ENCODE measurements around the gene RPL3.

Gene RPL3

GRCh38 chr22:39297490-39298240 lies 21.8 kb downstream of the RPL3 start:
- no peak for DNase-seq

- DNase-seq, result no peak
These were observed 22.4 kb downstream of the RPL3 start for GRCh38 chr22:39296981-39297489.

DNA sequence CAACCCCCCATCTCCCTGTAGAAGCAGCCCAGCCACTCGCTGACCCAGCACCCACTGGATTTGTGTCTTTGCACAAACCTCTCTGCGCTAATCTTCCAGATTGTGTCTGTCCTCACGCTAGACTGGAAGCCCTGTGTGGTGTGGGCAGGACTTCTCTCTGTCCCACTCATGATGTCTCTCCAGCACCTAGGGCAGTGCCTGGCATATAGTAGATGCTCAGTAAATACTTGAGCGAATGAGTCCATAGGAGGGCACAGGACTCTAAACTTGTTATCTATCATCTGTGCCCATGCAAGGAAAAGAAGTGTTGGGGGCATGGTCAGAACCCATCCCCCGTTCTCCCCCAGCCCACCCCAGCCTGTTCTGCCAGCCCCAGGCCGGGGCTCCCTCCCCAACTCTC lies 22.9 kb downstream of the RPL3 start:
- no peak for DNase-seq

- DNase-seq, result no peak
These were observed 24.6 kb downstream of the RPL3 start for GRCh38 chr22:39294571-39295468.

DNA sequence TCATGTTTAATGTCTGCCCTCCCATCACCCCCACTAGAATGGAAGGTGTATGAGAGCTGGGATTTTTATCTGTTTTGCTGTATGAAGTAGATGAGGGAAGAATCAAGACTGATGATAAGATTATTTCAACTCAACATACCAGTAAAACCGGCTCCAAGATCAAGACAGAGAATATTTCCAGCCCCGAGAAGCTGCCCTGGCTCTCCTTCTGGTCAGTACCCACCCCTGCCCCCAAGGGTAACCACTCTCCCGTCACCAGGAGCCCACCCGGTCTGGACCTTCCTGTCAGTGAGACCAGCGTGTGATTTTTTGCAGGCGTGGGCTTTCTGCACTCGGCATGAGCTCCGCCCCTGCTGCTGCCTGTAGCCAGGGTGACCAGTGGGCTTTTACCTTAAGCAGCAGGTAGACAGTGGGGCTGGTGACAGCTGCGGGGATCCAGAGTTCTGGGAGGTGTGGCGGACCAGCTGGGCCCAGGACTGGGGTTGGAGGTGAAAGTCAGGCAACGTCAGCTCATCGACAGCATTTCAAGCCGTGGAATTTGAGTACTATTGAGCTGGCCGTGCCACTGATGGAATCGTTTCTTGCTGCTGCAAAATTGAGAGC lies 25.6 kb downstream of the RPL3 start:
- DNase-seq, result no peak

GRCh38 chr22:39292561-39293074 lies 26.8 kb downstream of the RPL3 start:
- no peak for DNase-seq

GRCh38 chr22:39292031-39292462 lies 27.4 kb downstream of the RPL3 start:
- no peak for DNase-seq

DNA sequence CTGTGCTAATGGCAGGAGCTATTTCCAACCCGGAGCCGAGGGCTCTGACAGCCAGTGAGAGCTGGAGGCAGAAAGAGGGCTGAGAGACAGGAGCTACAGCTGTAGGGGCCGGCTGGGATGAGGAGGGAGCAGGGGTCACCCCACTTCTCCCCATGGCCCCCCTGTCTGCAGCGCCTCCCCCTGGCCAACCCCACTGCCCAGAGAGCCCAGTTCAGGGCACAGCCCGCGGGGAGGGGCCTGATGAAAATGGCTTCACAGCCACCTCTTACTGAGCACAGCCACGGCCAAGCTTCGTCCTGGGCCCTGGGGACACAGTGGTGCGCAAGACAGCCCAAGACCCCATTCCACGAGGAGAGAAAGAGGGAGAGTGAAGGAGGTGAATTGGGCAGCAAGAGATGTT lies 27.9 kb downstream of the RPL3 start:
- no peak for DNase-seq

GRCh38 chr22:39290724-39291161 lies 28.7 kb downstream of the RPL3 start:
- DNase-seq, result no peak

DNA sequence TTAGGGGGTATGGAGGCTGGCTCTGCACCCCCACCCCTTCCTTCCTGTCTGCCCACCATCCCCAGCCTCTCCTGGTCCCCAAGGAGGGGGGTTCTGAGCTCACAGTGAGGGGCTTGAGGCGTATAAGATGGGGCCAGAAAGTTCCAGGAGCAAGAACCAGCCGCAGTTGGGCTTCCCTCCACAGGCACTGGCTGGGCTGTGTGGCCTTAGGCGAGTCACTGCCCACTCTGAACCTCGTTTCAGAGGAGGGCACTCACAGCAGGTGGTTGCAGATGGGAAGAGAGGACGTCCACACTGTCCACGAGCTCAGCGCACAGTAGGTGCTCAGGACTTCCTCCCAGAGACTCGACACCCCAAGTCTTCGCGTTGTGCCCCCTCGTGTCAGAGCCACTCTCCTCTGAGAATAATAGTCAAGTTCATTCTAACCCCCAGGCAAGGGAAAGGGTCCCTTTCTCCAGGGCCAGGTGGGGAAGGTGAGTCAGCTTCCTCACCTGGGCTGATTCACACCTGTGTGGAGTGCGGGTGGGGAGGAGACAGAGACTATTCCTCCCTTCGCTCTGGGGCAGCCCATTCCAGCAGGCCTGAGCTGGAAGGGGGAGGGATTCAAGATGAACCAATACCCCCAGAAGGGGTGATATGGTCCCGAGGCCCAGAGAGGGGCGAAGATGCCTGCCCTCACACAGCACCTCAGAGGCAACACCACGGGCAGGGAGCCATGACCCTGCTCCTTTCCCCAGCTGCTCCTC lies 29.3 kb downstream of the RPL3 start:
- no peak for DNase-seq

DNA sequence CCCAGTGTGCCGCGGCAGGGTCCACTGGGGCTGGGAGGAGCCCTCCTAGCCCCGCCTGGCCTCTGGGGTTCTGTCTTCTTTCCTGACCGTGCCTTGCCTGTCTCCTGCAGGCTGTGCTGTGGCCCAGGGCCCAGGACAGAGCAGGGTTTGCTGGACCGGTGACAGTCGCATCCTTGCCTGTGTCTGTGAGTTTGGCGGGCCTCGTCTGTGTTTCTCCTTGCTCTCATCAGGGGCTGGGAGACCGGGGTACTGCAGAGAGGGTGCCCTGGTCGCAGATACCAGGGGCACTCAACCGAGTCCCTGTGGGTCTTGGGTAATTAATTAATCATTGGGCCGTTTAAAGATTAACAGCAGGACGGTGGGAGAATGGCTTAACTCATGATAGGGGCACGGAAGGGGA lies 29.9 kb downstream of the RPL3 start:
- no peak for DNase-seq

DNA sequence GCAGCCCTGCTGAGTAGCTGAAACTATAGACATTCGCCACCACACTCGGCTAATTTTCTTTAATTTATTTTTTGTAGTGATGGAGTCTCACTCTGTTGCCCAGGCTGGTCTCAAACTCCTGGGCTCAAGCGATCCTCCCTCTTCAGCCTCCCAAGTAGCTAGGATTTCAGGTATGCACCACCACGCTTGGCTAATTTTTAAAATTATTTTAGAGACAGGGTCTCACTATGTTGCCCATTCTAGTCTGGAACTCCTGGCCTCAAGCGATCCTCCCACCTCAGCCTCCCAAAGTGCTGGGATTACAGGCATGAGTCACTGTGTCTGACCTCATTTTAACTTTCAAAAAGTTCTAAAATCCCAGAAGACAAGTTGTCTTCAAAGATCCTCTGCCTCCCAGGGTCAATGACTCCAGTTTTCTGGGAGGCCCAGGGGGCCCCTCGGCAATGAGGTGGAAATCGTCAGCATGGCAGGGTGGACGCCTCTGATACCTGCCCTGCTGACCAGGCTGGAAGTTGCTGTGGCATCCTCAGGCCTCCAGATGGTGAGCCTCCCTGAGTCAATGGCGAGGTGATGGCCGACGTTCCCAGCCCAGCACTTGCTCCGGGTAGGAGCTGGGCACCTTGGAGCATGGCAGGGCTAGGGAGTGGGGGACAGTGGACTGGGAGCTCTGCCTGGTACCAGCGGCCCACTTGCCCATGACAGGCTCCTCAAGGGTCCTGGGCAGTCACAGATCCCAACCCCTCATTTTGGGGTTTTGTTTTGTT lies 31.1 kb downstream of the RPL3 start:
- no peak for DNase-seq

GRCh38 chr22:39287076-39287725 lies 32.2 kb downstream of the RPL3 start:
- DNase-seq, result no peak

DNA sequence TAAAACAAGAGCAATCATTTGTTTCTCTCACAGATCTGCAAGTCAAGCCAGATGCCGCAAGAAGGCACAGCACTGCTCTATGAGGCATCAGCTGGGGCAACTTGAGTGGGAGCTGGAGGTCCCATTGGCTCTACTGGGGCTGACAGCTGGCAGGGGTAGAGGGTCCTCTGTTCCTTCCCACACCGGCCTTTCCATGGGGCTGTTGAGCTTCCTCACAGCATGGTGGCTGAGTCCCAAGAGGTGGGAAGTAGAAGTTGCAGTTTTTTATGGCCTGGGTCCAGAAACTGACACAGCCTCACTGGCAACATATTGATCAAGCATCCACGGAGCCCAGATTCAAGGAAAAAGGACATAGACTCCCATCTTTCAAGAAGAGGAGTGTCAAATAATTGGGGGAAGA lies 34.4 kb downstream of the RPL3 start:
- no peak for DNase-seq

GRCh38 chr22:39284142-39284980 lies 35.1 kb downstream of the RPL3 start:
- no peak for DNase-seq

DNA sequence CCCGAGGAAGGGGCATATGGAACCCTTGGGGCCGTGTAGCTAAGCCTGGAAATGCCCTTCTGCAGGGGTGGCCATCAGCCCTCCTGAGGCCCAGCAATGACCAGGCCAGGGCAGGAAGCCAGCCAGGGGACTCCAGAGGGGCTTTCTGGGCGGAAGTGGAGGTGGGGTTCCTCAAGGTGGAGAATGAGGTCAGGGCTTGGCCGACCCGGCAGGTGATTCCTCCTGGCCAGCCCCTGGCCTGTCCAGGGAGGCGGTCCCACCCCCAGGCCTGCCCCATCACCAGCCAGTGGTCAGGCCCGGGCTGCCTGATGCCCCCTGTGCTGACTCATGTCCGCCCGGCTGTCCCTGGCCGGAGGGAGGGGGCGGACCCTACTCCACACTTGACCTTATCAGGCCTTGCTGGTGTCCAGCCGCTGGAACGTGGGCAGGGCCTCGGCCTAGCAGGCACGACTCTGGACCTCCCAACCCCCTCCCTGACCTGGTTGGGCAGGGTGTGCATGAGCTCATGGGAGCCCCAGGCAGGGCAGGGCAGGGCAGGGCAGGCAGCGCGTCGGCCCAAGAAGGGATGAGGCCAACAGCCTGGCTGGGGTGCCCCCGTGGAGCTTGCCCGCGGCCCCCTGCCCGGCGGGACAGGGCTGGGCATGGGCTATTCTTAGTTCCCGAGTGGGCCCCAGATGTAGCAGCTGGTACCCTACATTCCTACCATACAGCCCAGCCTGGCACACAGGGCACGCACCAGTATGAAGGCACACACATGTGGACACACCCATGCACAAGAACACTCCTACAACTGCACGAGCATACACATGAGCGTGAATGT lies 35.9 kb downstream of the RPL3 start:
- no peak for DNase-seq

DNA sequence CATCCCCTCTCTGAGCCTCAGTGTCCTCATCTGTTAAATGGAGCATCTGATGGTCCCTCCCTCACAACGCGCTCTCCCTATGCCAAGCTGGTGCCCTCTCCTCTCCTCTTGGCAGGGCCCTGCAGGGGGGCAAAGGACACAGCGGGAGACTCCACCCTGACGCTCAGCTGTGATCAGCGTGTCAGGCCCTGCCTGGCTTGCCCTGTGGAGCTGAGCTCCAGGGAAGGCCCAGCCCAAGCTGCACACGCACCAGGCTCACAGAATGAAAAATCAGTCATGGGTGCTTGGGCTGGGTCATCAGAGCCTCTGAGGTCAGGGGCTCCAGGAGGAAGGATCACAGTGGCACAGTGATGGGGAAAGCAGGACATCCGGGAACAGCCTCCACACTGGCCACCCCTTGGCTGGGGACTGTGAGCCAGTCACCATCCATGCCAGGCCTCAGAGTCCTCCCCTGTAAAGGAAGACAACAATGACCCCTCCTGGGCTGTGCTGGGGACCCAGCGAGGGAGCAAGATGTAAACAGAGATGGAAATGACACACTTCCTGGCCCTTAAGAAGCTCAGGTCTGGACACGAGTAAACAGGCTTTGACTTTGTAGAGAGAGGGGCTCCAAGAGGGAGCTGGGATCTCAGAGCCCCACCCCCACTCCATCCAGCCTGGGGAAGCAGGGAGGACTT lies 36.6 kb downstream of the RPL3 start:
- DNase-seq, result no peak

- no peak for DNase-seq
These were observed 38.3 kb downstream of the RPL3 start for GRCh38 chr22:39281126-39281525.

- no peak for DNase-seq
These were observed 39.2 kb downstream of the RPL3 start for GRCh38 chr22:39280250-39280649.
